COR-L47 (cell line): ENCODE measurements around the gene APP.
"Not testable (repeated sequence)": the region's sequence is repeated elsewhere in the genome, so short reads cannot be mapped to it uniquely, and the experiment has no call there.

Source experiments
- DNase-seq: peaks from one replicate; lab custom pipeline; 2025; lab: John Stamatoyannopoulos, UW

APP gene

GRCh38 chr21:26098772-26099397, 71.7 kb downstream of the APP start:
- DNase-seq, result no peak

GRCh38 chr21:26097475-26097874, 73.1 kb downstream of the APP start:
- DNase-seq, result no peak

DNA sequence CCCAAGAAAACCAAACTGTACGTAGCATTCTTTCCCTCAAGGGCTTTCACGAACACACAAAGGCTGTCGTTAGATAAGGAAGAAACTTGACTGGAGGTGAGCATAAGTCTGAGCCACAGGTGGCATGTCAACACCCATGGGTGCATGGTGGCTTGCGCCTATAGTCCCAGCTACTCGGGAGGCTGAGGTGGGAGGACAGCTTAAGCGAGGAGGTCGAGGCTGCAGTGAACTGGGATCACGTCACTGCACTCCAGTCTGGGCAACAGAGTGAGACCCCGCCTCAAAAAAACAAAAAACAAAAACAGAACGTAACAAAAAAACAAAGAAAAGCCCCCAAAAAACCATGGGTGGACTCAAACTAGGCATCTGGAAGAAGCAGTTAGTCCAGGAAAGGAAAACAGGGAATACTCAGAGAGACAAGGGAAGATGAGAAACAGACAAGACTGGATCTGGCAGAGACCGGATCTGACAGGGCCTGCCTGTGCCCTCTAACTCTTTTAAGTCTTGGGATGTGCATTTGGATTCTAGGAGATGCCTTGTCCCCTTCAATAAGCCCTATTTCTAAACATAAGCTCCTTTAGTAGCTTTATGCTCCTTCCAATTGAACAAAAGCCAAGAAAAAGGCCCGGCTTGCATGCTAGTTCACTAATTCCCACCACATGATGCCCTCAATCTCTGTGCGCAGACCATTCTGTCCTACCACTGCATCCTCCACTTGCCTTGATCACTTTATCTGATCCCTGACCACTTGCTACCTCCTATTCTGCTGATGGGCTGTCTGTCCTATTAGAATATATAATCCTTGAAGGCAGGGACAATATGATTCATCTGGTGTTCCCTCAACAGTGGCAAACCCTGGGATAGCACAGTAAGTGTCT, 73.8 kb downstream of the APP start:
- no peak for DNase-seq

DNA sequence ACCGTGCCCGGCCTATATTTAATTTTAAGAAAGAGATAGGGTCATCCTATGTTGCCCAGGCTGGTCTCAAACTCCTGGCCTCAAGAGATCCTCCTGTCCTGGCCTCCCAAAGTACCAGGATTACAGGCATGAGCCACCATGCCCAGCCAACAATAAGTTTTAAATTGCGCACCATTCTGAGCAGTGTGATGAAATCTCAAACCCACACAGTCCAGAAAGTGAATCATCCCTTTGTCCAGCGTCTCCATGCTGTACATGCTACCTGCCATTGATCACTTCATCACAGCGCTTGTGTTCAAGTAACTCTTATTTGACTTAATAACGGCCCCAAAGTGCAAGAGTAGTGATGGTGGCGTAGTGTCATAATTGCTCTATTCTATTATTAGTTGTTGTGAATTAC, 75.4 kb downstream of the APP start:
- DNase-seq, result no peak

DNA sequence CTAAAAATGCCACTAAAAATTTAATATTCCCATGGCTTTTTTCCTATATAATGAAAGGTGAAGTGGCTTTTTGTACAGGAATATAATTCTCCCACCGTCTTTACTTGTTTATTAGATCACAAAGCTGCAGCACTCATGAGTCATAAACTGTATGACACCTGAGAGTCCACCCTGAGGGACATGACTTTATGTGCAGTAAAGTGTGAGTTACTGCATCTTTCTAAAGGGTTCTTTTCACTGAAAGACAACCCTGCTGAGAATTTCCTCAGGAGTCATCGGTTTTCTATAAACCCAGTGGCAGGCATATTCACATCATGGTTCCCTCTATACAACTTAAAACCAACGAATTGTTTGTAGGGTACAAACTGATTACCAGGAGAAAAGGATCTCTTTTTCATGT, 77.4 kb downstream of the APP start:
- no peak for DNase-seq

DNA sequence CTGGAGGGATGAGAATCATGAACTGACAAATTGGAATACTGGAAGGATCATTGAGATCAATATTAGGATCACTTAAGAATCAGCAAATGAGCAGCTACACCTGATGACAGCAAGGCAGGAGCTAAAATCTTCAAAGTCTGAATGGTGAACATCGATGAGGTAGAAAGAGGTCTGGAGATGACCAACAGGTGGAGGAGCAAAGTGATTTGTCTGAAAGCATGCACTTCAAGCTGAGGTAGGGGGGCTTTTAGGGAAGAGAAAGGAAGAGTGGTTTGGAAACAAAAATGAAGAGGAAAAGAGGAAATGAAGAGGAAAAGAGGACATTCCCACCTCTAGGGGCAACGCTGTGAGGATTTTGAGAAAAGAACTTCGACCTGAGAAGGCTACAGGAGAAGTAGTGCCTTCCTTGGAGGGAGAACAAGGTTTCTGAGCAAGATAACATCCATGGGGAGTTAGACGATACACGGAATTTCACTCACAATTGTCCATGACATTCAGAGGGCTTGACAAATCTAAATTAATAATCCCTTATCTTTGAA, 79.0 kb downstream of the APP start:
- no peak for DNase-seq

- DNase-seq, result no peak
These were observed 80.8 kb downstream of the APP start for GRCh38 chr21:26089730-26090129.

DNA sequence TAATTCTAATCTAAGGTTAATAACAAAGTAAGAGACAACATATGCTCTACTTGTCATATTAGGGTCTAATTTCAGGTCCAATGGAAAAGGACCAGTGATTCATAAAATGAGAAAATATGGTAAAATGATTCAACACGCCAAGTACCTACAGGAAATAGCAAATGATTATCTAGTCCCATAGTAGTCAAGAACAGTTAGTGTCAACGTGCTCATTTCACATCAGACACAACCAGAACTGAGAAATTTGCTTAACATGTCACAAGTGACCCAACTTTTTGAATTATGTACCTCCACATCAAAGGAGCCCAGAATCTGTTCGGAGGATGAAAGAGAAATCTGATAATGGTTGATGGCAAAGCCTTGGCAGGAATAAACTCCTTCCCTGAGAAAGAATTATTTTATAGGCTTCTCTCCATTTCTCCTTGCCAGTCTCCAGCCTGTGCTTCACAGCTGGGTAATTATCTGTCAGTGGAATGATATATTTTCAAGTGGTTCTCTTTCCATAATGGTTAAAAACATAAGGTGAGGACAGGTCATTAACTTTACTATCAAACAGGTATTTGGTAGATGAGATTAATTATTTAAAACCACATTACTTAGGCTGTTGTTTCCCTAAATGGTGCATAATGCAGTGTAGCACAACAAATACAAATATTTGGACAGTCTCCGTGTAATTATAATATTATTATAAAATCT, 83.2 kb downstream of the APP start:
- DNase-seq, result no peak

GRCh38 chr21:26085882-26086281, 84.7 kb downstream of the APP start:
- DNase-seq, result no peak

DNA sequence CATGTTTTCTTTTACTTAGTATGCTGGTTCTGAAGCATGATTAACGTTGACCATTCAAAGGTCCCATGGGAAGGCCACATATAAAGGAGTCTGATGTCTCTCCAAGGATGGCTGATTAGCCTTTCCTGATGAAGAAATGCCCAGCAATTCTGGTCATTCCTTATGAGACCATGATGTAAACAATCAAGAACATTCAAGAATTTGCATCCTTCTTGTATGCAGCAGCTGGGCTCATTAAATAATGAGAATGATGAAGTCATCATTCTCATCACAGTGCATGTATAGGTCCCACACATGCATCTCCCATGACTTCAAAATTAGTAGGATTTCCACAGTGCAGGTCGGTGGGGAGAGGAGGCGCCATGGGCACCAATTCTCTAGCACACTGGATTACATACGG, 85.4 kb downstream of the APP start:
- DNase-seq, result no peak

DNA sequence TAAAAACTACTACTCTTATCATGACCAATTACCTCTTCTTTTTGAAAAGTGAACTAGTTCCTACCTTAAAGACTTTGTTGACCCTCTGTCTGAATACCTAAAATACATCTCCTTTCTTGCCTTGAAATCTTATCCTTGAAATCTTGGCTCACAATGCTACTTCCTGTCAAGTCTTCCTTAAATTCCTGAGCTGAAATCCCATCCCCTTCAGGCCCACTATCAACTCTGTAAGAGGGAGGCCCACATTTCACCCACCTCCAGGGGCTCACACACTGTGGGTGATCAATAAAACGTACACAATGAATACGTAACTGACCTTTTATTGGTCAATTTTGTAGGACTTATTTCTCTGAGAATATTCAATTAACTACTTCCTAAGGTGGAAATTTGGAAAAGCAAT, 88.0 kb downstream of the APP start:
- DNase-seq, result no peak

DNA sequence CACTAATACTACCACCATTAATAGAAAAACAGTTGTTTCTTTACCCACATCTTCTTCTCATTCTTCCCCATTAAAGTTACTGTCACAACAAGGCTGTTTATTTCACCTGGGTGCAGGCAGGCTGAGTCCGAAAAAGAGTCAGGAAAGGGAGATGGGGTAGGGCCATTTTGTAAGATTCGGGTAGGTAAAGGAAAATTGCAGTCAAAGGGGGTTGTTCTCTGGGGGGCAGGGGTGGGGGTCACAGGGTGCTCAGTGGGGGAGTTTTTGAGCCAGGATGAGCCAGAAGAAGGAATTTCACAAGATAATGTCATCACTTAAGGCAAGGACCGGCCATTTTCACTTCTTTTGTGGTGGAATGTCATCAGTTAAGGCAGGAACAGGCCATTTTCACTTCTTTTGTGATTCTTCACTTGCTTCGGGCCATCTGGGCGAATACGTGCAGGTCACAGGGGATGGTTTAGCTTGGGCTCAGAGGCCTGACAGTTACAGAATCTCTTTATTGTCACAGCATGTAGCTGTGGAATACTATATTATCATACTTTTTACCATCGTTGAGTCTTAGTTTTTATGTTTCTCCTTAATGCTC, 89.3 kb downstream of the APP start:
- DNase-seq, result not testable (repeated sequence)

- no peak for DNase-seq
These were observed 90.4 kb downstream of the APP start for GRCh38 chr21:26080211-26080610.

DNA sequence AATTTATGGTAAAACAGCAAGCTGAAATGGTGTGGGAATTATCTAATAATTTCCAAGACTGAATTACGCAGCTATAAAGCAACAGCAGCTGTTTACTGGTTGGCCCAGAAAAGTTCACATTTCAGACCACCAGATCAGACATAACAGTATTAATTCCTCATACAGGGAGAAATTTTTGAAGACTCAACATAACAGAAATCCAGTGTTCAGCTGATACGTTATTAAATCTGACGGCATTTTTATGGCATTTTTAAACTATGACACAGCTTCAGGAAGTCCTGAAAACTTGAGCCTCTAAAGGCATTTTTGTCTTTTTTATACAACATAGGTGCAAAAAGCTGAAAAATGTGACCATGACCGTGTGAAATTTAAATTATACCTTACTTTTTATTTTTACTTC, 91.2 kb downstream of the APP start:
- DNase-seq, result no peak

DNA sequence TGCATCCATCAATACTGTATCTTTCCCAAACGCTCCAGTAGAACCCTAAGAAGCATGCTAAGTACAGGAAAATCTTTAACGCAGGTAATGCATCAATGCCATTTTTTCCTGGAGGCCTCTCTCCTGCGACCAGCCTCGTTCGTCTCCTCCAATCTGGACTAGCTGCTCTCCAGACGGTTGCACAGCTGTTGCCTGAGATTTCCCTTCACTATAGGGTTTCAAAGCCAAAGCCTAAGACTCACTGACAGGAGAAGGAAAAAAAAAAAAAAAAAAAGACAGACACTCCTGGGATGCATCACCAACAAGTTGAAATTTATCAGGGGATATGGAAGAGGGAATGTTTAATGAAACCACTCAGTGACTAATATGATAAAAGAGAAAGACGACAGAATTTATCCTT, 93.0 kb downstream of the APP start:
- DNase-seq, result no peak

- no peak for DNase-seq
These were observed 97.6 kb downstream of the APP start for GRCh38 chr21:26072666-26073615.

GRCh38 chr21:26070822-26071425, 99.6 kb downstream of the APP start:
- no peak for DNase-seq

DNA sequence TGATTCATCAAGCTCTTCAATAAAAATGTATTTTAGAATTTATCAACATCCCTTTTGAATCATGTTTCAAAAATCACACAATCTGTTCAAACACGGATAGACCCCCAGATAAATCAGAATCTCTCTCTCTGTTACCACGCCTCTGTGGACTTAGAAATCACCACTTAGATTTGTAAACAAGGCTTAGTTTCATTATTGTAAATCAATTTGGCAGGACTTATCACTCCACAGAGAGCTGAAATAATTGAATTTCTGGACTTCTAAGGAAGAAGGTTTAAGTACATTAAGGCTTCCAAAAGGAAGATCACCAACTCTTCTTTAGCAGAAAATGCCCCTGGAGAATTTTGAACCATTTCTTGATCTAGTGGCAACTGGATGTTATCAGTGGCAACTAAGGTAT, 100.4 kb downstream of the APP start:
- no peak for DNase-seq

- no peak for DNase-seq
These were observed 101.8 kb downstream of the APP start for GRCh38 chr21:26068776-26069175.

DNA sequence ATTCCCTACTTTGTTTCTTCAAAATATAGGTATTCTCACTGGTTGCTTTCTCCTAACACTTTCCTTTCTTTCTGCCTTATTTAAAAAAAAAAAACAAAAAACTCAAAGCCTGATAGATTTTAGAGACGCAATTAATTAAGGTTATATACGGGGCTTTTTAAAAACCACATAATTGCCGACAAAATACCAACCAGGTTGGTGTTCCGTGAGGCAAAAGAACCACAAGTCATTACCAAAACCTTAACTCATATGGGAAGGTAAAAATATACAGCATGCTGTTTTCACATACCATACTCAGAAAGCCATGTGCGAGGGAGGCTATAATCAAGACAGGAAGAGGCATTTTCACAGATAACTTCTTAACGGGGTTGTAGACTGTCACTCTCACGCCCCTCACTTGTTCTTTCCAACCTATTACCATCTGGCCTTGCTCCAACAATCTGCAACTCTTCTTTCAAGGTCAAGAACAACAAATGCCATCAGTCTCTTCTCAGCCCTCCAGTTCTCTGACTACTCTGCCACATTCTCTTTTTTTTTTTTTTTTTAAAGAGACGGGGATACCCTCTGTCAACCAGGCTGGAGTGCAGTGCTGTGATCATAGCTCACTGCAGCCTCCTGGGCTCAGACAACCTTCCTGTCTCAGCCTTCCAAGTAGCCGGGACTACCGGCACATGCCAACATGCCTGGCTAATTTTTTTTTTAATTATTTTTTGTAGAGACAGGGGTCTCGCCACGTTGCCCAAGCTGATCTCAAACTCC, 102.6 kb downstream of the APP start:
- DNase-seq, result no peak
